ENCODE results near the gene ZNF724. TPM values are rescaled to one million over a fixed set of nuclear protein-coding genes. Genes with fewer than 3 reads are reported as not detected.

The ZNF724 gene
- total and polyA plus RNA-seq, 2 of the 8 experiments (the other 6 are each of a cell fraction or from before 2014, with no cell fraction given) = 8.7 to 67.2 TPM

DNA sequence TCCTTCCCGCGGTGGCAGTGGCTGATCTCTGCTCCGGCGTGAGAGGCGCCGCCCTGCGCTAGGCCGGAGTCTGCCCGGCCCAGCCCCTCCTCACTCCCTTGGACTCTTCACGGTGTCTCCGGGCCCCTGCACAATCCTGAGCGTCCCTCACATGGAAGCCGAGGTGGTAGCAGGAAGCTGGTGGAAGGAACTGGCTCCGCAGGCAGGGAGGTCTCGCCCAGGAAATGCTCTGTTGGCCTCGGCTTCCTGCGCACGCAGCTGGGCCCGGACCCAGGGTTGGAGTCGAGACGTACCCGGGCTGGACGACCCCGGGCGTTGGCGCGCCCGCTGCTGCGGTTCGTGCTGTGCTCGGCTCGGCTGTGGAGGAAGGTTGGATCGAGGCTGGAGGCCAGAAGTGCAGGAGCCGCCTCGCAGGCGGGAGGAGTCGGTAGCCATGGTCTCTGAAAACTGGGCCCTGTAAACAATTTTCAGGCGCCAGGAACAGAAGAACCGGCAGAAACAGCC, 46.3 kb downstream of the ZNF724 start:
- peak overlapping the region; percentile 8; the same call in 1 of the 2 replicates for H2AFZ ChIP-seq (ENCODE audit: low read length)
- POLR2A ChIA-PET (ENCODE audit: partially characterized antibody) = interaction anchor here (0.5 to 1.4 kb wide), 5 partner anchors 8 to 327 kb away, joined by 3 to 5 read pairs (median 3); no protein-coding TSS in a partner anchor
- peak in 1 of 2 experiments; percentile 9 for DNase-seq (ENCODE audit: low read depth in 1 of 2, low spot score in 2 of 2)
- TF ChIP-seq EP300 (IDR thresholded peaks at IDR 0.05; ENCODE audit: borderline replicate concordance in 1 of 2, low read depth in 2 of 2, low read length in 2 of 2) (no peak), CBX5 (IDR thresholded peaks at IDR 0.05; ENCODE audit: low read depth, low read length) (no peak), PHF8 (conservative IDR thresholded peaks at IDR 0.05; ENCODE audit: low read depth, low read length) (no peak), HDAC6 (IDR thresholded peaks at IDR 0.05; ENCODE audit: low read depth, low read length) (no peak), TAF7 (optimal IDR thresholded peaks at IDR 0.05; ENCODE audit: borderline replicate concordance, low read depth, low read length) (no peak), FOSL1 (IDR thresholded peaks at IDR 0.05; ENCODE audit: insufficient read depth, low read depth, low read length) (no peak), RBBP5 (IDR thresholded peaks at IDR 0.05; ENCODE audit: borderline replicate concordance, low read depth, low read length) (no peak), SP1 (IDR thresholded peaks at IDR 0.05; ENCODE audit: low read depth, low read length) (no peak), RFX5 (IDR thresholded peaks at IDR 0.05; ENCODE audit: borderline replicate concordance, low read depth, low read length) (no peak), CTBP2 (IDR thresholded peaks at IDR 0.05; ENCODE audit: borderline replicate concordance, insufficient read depth, insufficient read length, low read length) (no peak), CBX8 (IDR thresholded peaks at IDR 0.05; ENCODE audit: borderline replicate concordance, low read depth, low read length) (no peak), ATF3 (IDR thresholded peaks at IDR 0.05; ENCODE audit: insufficient read depth, low read depth, low read length) (no peak)

More for the DNA sequence above, 46.3 kb downstream of the ZNF724 start:
- H3K27me3 ChIP-seq (replicated peaks in 1 of 4; ENCODE audit: control insufficient read depth in 3 of 4, extremely low read depth in 1 of 4, insufficient read depth in 3 of 4, low read length in 3 of 4) = no peaks in the 10 kb centered on the region
- CTCF ChIA-PET (ENCODE audit: partially characterized antibody) = interaction anchor here (1.1 kb wide), 1 partner anchor 10 kb away, joined by 4 read pairs; no protein-coding TSS in a partner anchor
- no peaks in the 10 kb centered on the region for H3K79me1 ChIP-seq (ENCODE audit: low read depth, low read length)
- H2BK5ac ChIP-seq (ENCODE audit: low read depth, low read length) = no peak overlapping the region
- no peak overlapping the region for H3K27ac ChIP-seq (ENCODE audit: low read depth, low read length)
- H3K36me3 ChIP-seq (ENCODE audit: control insufficient read depth in 2 of 4, insufficient read depth in 4 of 4, low read length in 3 of 4) = no peaks in the 10 kb centered on the region
- no peaks in the 10 kb centered on the region for H4K20me1 ChIP-seq (replicated peaks in 1 of 2; ENCODE audit: control insufficient read depth in 1 of 2, insufficient read depth in 2 of 2, low read length in 2 of 2)
- no peak overlapping the region for H2AK5ac ChIP-seq (ENCODE audit: low read depth, low read length)
- no peak overlapping the region for H4K91ac ChIP-seq (replicated peaks; ENCODE audit: insufficient read length, low read length)
- H3K4me1 ChIP-seq (replicated peaks in 1 of 4; ENCODE audit: control insufficient read depth in 3 of 4, insufficient read depth in 4 of 4, low read length in 3 of 4) = no peaks in the 10 kb centered on the region; a peak in 1 of 7 replicates
- no peak overlapping the region for H2BK15ac ChIP-seq (ENCODE audit: low read length)
- peak overlapping the region; percentile 86; the same call in 1 of the 2 replicates for H4K8ac ChIP-seq (ENCODE audit: extremely low read depth, insufficient read depth, low read length)
- H3K14ac ChIP-seq (ENCODE audit: insufficient read length) = no peak overlapping the region
- no peak overlapping the region for H4K5ac ChIP-seq (ENCODE audit: insufficient read length, low read depth, low read length)
- peak overlapping the region; percentile 68; the same call in 1 of the 2 replicates for H2BK12ac ChIP-seq (ENCODE audit: low read depth, low read length)
- H2BK120ac ChIP-seq (replicated peaks; ENCODE audit: low read depth, low read length) = no peak overlapping the region
- H3K4ac ChIP-seq (replicated peaks; ENCODE audit: insufficient read length, low read depth, low read length) = no peak overlapping the region
- no peak overlapping the region for H3K4me3 ChIP-seq (ENCODE audit: extremely low read depth in 1 of 4, insufficient read depth in 2 of 4, low read depth in 3 of 4, low read length in 4 of 4)
- H3K9ac ChIP-seq (replicated peaks in 1 of 4; ENCODE audit: extremely low read depth in 1 of 4, low read depth in 3 of 4, low read length in 3 of 4) = no peak overlapping the region
- no peak for FAIRE-seq
- H3K56ac ChIP-seq (replicated peaks; ENCODE audit: insufficient read length, low read depth, low read length) = no peak overlapping the region
- no peak overlapping the region for H3K18ac ChIP-seq (ENCODE audit: extremely low read depth, low read length)
- H3K23ac ChIP-seq (ENCODE audit: insufficient read length) = no peak overlapping the region
- H3K79me2 ChIP-seq (ENCODE audit: control insufficient read depth in 1 of 2, insufficient read depth in 2 of 2, low read length in 2 of 2) = no peaks in the 10 kb centered on the region
- H3K9me3 ChIP-seq (ENCODE audit: insufficient read depth in 2 of 2, low read depth in 1 of 2, low read length in 1 of 2) = peaks cover 0 to 7% of the 10 kb centered on the region in 2 experiments; a peak in 1 of 4 replicates
- no peaks in the 10 kb centered on the region for H3K23me2 ChIP-seq (ENCODE audit: low read depth, low read length)
- H2BK20ac ChIP-seq (ENCODE audit: low read length) = no peak overlapping the region
- peak overlapping the region in 1 of 2 experiments; percentile 3; a peak in 1 of 4 replicates for H3K4me2 ChIP-seq (ENCODE audit: insufficient read depth in 1 of 2, low read depth in 2 of 2, low read length in 2 of 2)
- WGBS, 2 experiments (ENCODE audit: extremely low coverage in 1 of 2, insufficient coverage in 1 of 2, insufficient read length in 1 of 2, insufficient replicate concordance in 2 of 2, low coverage in 1 of 2, low lambda C conversion rate in 2 of 2, missing lambda C conversion rate in 1 of 2) = 89% methylated on average over 39 of the region's 39 CpGs; no CpG with 5 or more reads in 1 of the 2 experiments

All from H1 (cell line).